AG08395 (cell line): ENCODE results near the gene VAV2.

Experiments
- DNase-seq: peaks from one replicate; pipeline ENCODE4 v3.0.0; 2012; ENCODE audit warnings: mixed read lengths, low spot score

VAV2 gene

GRCh38 chr9:133726401-133727276 lies 265.5 kb downstream of the VAV2 start:
- peak; percentile 71 for DNase-seq

- no peak for DNase-seq
Measured at GRCh38 chr9:133725886-133726285, 266.2 kb downstream of the VAV2 start.

- no peak for DNase-seq
Measured at GRCh38 chr9:133718563-133719315, 273.4 kb downstream of the VAV2 start.

DNA sequence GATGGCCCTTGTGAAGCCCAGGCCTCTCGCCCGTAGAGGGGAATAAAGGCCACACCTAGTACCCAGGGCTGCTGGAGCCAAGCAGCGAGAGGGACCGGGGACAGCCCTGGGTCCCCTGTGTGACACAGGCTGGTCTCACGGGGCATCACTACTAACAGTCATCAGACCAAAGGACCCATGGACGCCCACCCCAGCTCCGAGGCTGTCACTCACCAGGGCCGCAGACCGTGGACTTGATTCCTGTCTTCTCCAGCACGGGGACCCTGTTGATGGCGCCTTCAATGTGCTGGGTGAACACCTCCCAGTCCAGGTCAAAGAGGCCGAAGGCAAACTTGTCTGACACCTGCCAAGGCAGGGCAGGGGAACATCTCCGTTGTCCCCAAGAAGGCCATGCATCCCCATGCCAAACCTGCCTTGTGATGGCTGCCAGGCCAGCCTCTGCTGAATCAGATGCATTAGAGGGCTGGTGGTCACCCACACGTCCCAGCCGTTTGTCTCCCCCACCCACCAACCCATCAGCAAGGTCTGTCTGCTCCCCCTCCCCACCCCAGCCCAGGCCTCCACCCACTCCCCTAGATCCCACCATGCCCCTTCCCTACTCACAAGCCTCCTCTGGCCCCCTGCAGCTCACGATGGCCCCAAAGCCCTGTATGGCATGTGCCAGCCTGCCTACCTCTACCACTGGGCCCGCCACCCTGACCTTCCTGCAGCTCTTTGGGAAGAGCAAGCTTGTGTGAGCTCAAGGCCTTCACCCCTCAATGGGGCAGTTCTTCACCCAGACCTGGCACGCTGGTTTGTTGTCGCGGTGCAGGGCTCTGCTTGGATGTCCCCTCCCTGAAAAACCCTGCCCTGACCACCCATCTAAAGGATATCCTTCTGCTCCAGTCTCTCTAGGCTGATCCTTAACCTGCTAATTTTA lies 274.8 kb downstream of the VAV2 start:
- DNase-seq, result no peak

- no peak for DNase-seq
Measured at GRCh38 chr9:133716564-133717112, 275.5 kb downstream of the VAV2 start.

DNA sequence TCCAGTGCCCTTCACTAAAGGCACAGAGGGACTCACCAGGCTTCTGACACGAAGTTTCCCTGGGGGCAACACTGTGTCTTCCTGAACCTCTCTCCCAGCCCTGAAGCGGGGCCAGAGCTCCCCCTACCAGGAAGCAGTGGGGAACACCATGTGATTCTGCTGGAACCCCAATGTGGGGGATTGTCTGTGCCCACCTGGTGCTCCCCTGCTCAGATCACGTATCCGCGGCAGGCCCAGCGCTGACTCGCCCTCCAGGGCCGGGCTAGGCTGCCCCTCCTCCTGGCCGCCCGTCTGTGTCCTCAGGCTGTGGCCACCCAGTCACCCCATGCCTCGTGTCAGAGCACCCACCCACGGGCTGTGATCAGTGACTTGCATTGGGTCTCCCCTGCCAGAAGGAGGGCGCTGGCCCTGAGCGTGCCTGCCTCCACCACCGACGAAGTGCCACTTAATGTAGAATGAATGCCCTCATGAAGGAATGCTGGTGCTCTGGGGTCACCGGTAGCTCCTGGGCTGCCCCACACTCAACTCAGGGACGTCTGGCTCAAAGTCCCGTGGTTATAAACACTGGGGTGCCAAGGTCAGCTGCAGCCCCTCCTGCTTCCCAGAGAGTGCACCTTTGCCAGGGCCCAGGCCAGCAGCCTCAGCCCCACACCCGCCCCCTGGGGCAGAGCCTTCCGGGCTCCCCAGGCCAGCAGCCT lies 276.1 kb downstream of the VAV2 start:
- DNase-seq, result no peak

DNA sequence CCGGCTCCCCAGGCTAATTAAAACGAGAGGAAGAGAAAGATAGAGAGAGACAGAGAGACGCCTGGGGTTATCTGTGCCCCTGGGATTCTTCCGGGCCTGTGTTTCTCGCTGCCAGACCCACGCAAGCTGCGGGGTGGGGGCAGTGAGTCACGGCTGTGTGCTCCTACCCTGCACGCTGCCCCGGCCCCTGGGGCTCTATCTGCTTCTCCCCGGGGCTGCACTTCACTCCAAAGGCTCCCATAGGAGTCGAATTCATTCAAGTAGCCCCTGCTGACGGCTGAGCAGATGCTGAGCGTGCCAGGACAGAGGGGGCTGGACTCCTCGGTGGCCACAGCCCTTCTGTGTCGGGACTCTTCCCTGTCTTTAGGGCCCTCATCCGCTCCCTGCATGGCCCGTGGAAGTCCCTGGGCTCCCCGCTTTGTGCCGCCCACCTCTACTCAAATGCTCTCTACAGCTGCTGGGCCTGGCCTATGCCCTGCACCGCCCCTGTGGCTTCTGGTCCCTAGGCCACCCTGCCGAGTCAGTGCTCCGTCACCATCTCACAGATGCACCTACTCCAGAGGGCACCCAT lies 276.7 kb downstream of the VAV2 start:
- DNase-seq, result no peak

- no peak for DNase-seq
Measured at GRCh38 chr9:133714606-133715294, 277.4 kb downstream of the VAV2 start.

GRCh38 chr9:133713960-133714495 lies 278.1 kb downstream of the VAV2 start:
- no peak for DNase-seq

DNA sequence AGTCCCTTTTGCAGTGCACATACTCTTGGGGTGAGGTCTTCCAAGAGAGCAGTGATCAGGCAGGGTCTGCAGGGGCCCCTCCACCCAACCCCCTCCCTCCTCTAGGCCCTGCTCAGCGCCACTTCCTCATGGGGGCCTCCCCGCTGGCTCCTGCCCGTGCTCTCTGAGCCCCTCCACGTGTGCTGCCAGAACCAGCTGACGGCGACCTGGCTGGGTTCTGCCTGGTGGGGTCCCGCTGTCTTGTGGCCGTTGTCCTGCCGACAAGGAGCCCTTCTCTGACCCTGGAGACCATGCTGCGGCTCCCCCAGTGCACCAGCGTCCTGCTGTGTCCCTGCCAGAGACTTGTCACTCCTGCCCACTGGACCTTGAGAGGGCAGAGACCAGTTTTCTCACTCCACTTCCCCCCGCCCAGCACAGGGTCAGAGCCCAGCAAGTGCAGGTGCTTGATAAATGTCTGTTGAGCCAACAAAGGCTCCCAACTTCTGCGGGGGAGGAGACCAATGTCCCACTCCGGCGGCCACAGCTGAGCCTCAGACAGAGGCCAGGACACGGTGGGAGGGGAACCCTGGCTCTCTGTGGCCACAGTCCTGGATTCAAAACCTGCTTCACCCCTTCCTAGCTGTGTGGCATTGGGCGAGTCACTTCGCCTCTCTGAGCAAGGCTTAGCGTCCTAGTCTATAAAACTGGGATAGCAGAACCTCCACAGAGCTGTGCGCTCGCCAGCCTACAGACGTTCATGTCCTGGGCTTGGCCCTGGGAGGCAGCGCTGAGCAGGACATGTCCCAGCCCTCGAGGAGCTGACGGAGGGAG lies 278.8 kb downstream of the VAV2 start:
- no peak for DNase-seq

GRCh38 chr9:133712221-133713100 lies 279.7 kb downstream of the VAV2 start:
- DNase-seq, result no peak
